Left lung (tissue), 10 donors: ENCODE data around the gene MAP4K3. TPM values are rescaled to one million over a fixed set of nuclear protein-coding genes. Genes with fewer than 3 reads are reported as not detected.

ENCODE experiments used
- ATAC-seq: fragments of 200-7000 bp; cut with Tn5 transposase; one replicate; pipeline ENCODE4 v1.9.1; 2020; ENCODE audit warnings: moderate library complexity
- DNase-seq, 4 donors: peaks; one replicate each; pipeline ENCODE4 v3.0.0-alpha.2; 2013 to 2020
- H3K27ac ChIP-seq, 2 donors: fragments of 200-600 bp; sonication (generic) in 1 of 2; one replicate each; pipeline versions ENCODE4 v1.5.0 to v1.8.0; 2020 to 2021
- H3K27me3 ChIP-seq, 2 donors: fragments of 200-600 bp; sonication (generic) in 1 of 2; one replicate each; pipeline versions ENCODE4 v1.5.0 to v1.8.0; 2020 to 2021
- H3K36me3 ChIP-seq, 2 donors: fragments of 200-600 bp; sonication (generic) in 1 of 2; one replicate each; pipeline versions ENCODE4 v1.5.0 to v1.8.0; 2020 to 2021
- H3K4me1 ChIP-seq, 2 donors: fragments of 200-600 bp; one replicate each; pipeline ENCODE4 v1.8.0; 2021
- H3K4me3 ChIP-seq, 2 donors: fragments of 200-600 bp; sonication (generic) in 1 of 2; one replicate each; pipeline versions ENCODE4 v1.5.0 to v1.8.0; 2020 to 2021; ENCODE audit warnings: mild to moderate bottlenecking in 1 of 2
- H3K9me3 ChIP-seq, 2 donors: fragments of 200-600 bp; sonication (generic) in 1 of 2; one replicate each; pipeline versions ENCODE4 v1.5.0 to v1.8.0; 2020 to 2021
- intact Hi-C, 2 donors: fragments of 100-400 bp; cut with DNase I; formaldehyde crosslinking; loops; one replicate each; pipeline versions ENCODE4 v1.11.2 to v1.14.2; 2022
- polyA plus RNA-seq, 6 donors: library from polyadenylated mRNA; unstranded; fragments of 120-200 nt; gene quantifications; one replicate each; pipeline ENCODE4 v1.2.1, GENCODE V29; 2013; ENCODE audit not compliant: insufficient read length in 6 of 6
- total RNA-seq, 2 donors: library from RNA; stranded (reverse); fragmentation: NEBNext Ultra II Directional; extraction: Animal tissue kit (Norgen Biotek cat#: 25700); gene quantifications; one replicate each; pipeline ENCODE4 v1.2.1, GENCODE V29; 2021
- TF ChIP-seq, protein P1 (sequence below), 2 donors: fragments of 200-600 bp; sonication (generic) in 1 of 2; IDR thresholded peaks; one replicate each; pipeline versions ENCODE4 v1.5.0 to v1.8.0; 2021; ENCODE audit warnings: antibody characterized with exemption in 2 of 2
- donor health status: DM: no; HTN: yes; CAD: no.
- donor health status: DM: no; HTN: no; CAD: no.

Gene MAP4K3
- total and polyA plus RNA-seq, 8 donors: 26.0 to 74.5 (median 61.4) TPM

DNA sequence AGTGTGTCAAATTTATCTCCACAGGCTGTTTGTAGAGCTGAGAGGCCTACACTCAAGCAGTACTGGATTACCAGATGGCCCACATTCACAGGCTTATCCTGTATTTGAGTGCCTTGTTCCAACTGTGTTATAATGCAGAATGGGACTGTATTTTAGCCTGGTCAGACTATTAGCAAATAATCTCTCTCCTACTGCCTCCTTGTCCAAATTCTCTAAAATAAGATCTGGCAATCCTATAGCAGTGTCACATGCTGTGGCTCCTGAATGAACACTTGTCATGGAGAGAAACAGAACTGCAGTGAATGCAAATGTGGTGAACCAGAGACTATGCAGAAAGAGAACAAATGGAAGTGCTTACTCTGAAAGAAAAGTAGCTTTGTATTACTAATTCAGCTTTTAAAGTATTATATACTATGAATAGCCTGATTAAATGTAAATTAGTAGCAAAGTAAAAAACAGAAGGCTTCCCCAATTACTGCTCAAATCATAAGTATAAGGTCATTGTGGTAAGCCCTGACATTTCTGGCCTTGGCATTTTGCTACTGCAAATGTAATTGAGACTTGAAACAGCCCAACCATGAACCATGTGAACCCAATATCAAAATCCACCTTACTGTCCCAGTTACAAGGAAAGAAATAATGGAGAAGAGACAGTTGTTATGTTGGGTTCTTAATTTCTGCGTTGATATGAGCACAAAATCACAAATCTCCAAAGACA, 80.0 kb downstream of the MAP4K3 start:
- ATAC-seq: peak; percentile 68
- Histone ChIP-seq H3K36me3 (peaks cover 0 to 19% of the 10 kb centered on the region in 2 donors), H3K9me3 (peaks cover 0 to 28% of the 10 kb centered on the region in 2 donors), H3K4me1 (no peaks in the 10 kb centered on the region), H3K4me3 (no peak overlapping the region), H3K27me3 (no peaks in the 10 kb centered on the region), H3K27ac (no peak overlapping the region)
- TF ChIP-seq, protein P1, sequence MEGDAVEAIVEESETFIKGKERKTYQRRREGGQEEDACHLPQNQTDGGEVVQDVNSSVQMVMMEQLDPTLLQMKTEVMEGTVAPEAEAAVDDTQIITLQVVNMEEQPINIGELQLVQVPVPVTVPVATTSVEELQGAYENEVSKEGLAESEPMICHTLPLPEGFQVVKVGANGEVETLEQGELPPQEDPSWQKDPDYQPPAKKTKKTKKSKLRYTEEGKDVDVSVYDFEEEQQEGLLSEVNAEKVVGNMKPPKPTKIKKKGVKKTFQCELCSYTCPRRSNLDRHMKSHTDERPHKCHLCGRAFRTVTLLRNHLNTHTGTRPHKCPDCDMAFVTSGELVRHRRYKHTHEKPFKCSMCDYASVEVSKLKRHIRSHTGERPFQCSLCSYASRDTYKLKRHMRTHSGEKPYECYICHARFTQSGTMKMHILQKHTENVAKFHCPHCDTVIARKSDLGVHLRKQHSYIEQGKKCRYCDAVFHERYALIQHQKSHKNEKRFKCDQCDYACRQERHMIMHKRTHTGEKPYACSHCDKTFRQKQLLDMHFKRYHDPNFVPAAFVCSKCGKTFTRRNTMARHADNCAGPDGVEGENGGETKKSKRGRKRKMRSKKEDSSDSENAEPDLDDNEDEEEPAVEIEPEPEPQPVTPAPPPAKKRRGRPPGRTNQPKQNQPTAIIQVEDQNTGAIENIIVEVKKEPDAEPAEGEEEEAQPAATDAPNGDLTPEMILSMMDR (IDR thresholded peaks at IDR 0.05): no peak
- DNase-seq: no peak
- intact Hi-C loops: no loop called here

DNA sequence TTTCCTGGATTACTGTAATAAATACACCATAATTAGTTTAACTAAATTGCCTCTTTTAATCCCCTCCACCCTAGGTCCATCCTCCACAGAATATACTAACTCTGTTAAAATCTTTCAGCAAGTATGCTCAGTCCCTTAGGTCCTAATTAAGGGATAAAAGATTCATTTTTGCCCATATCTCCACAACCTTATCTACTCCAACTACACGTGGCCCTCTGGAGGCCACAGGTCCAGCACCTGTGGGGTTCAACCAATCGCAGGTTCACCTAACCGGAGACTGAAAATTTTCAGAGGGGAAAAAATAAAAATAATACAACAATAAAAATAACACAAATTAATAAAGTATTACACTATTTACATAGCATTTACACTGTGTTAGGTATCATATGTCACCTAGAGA, 86.4 kb downstream of the MAP4K3 start:
- ATAC-seq (no peak), DNase-seq (no peak)
- TF ChIP-seq, protein P1 (IDR thresholded peaks at IDR 0.05): no peak

DNA sequence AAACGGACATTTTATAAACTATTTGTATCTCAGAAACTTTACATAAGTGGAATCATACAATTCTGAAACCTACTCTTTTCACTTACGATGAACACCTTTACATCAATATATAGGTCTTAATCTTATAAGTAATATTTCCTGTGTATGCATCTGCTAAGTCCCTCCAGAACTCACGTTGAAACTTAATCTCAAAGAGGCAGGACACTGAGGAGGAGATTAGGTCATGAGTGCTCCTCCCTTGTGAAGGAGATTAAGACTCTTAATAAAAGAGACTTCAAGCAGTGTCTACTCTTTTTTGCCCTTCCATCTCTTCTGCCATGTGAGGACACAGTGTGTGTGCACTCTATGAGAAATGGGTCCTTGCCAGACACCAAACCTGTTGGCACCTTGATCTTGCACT, 98.6 kb downstream of the MAP4K3 start:
- Histone ChIP-seq H3K9me3 (no peaks in the 10 kb centered on the region), H3K4me1 (no peaks in the 10 kb centered on the region), H3K36me3 (no peaks in the 10 kb centered on the region), H3K27me3 (no peaks in the 10 kb centered on the region), H3K4me3 (no peak overlapping the region), H3K27ac (no peak overlapping the region)
- DNase-seq (no peak), ATAC-seq (no peak)
- TF ChIP-seq, protein P1 (IDR thresholded peaks at IDR 0.05): no peak
- intact Hi-C loops: no loop called here

More for the DNA sequence above, 86.4 kb downstream of the MAP4K3 start:
- H3K4me1 ChIP-seq: no peaks in the 10 kb centered on the region
- H3K27me3 ChIP-seq: no peaks in the 10 kb centered on the region
- H3K4me3 ChIP-seq: no peak overlapping the region
- no peak overlapping the region for H3K27ac ChIP-seq
- H3K9me3 ChIP-seq: no peaks in the 10 kb centered on the region
- H3K36me3 ChIP-seq: peaks cover 0 to 7% of the 10 kb centered on the region in 2 donors
- intact Hi-C loops: no loop called here

DNA sequence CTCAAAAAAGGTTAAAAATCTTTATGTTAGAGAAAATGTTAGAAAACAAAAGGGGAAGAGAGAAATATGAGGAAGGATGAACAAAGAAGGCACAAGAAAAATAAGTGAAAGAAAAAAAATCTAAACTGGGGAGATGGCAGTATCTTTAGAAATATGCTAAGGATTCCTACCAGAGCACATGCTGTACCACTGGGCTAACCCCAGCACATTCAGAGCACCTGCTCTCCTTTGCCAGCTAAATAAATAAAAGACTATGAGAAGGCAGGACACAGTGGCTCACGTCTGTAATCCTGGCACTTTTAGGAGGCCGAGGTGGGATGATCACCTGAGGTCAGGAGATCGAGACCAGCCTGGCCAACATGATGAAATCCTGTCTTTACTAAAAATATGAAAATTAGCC, 101.2 kb downstream of the MAP4K3 start:
- H3K4me1 ChIP-seq: no peaks in the 10 kb centered on the region
- no peak overlapping the region for H3K4me3 ChIP-seq
- no peaks in the 10 kb centered on the region for H3K9me3 ChIP-seq
- no peaks in the 10 kb centered on the region for H3K36me3 ChIP-seq
- DNase-seq: no peak
- intact Hi-C loops: no loop called here
- TF ChIP-seq, protein P1 (IDR thresholded peaks at IDR 0.05): no peak
- no peak for ATAC-seq
- H3K27ac ChIP-seq: no peak overlapping the region
- no peaks in the 10 kb centered on the region for H3K27me3 ChIP-seq

DNA sequence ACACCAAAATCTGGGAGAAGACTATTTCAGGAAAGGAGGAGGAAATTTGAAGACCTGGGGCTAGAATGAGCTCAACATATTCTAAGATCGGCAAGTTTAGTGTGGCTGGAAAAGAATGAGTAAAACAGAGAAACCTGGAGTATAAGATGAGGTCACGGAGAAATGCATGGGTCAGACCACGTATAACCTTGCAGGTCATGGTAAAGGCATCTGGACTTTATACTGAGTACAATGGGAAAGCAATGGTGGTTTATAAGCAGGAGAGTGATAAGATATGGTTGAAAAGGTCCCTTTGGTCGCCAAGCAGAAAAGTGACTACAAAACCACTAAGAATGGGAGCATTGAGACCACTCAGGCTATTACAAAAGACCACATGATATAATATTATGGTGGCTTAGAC, 102.1 kb downstream of the MAP4K3 start:
- no peak overlapping the region for H3K27ac ChIP-seq
- H3K9me3 ChIP-seq: no peaks in the 10 kb centered on the region
- H3K4me1 ChIP-seq: no peaks in the 10 kb centered on the region
- TF ChIP-seq, protein P1 (IDR thresholded peaks at IDR 0.05): no peak
- DNase-seq: no peak
- intact Hi-C loops: no loop called here
- no peak overlapping the region for H3K4me3 ChIP-seq
- ATAC-seq: no peak
- H3K36me3 ChIP-seq: no peaks in the 10 kb centered on the region
- no peaks in the 10 kb centered on the region for H3K27me3 ChIP-seq
